ENCODE measurements around the gene MEGF9. TPM values are rescaled to one million over a fixed set of nuclear protein-coding genes. Genes with fewer than 3 reads are reported as not detected.

The MEGF9 gene
- total and polyA plus RNA-seq, 2 of the 13 experiments (the other 11 are each of a cell fraction or from before 2014, with no cell fraction given), result 3.1 to 3.3 TPM

- TF ChIP-seq BRF2 (CRISPR knock-in tag; IDR thresholded peaks at IDR 0.05), result no peak
- peak; percentile 23 to 72; a peak in 2 of 4 replicates for TF ChIP-seq POLR2A (IDR thresholded peaks at IDR 0.05; ENCODE audit: insufficient read depth in 1 of 2, low read depth in 2 of 2, low read length in 2 of 2)
- TF ChIP-seq, protein P1, sequence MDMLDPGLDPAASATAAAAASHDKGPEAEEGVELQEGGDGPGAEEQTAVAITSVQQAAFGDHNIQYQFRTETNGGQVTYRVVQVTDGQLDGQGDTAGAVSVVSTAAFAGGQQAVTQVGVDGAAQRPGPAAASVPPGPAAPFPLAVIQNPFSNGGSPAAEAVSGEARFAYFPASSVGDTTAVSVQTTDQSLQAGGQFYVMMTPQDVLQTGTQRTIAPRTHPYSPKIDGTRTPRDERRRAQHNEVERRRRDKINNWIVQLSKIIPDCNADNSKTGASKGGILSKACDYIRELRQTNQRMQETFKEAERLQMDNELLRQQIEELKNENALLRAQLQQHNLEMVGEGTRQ (IDR thresholded peaks at IDR 0.05; ENCODE audit: low read depth, low read length), result peak; percentile 40; the same call in 1 of the 2 replicates
- TF ChIP-seq, protein P1 (CRISPR knock-in tag; IDR thresholded peaks at IDR 0.05; ENCODE audit: borderline replicate concordance), result peak; percentile 42; the same call in 1 of the 2 replicates
- TF ChIP-seq AGO1 (IDR thresholded peaks at IDR 0.05; ENCODE audit: low read depth, low read length, poor library complexity, severe bottlenecking), result no peak
- TF ChIP-seq ZSCAN9 (CRISPR knock-in tag; IDR thresholded peaks at IDR 0.05; ENCODE audit: borderline replicate concordance), result 0 out of 2 replicates have a peak, but pooled peaks have one; percentile 21
- peak; percentile 62; the same call in 1 of the 2 replicates for TF ChIP-seq ZNF337 (CRISPR knock-in tag; IDR thresholded peaks at IDR 0.05; ENCODE audit: borderline replicate concordance, low read depth)
- TF ChIP-seq ZNF543 (CRISPR knock-in tag; IDR thresholded peaks at IDR 0.05), result no peak
- peak; percentile 55; the same call in 1 of the 2 replicates for TF ChIP-seq ZNF652 (CRISPR knock-in tag; IDR thresholded peaks at IDR 0.05; ENCODE audit: borderline replicate concordance, low read depth)
- peak; percentile 68; the same call in 1 of the 2 replicates for TF ChIP-seq YEATS4 (CRISPR knock-in tag; IDR thresholded peaks at IDR 0.05; ENCODE audit: borderline replicate concordance)
- TF ChIP-seq NFYC (CRISPR knock-in tag; IDR thresholded peaks at IDR 0.05), result no peak
- TF ChIP-seq PLRG1 (conservative IDR thresholded peaks at IDR 0.05), result no peak
- no peak for TF ChIP-seq BRCA1 (CRISPR knock-in tag; IDR thresholded peaks at IDR 0.05)
- TF ChIP-seq, protein P2, sequence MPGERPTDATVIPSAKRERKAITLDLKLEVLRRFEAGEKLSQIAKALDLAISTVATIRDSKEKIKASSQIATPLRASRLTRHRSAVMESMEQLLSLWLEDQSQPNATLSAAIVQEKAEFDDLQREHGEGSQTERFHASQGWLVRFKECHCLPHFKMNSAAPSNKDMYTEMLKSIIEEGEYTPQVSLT (CRISPR knock-in tag; IDR thresholded peaks at IDR 0.05; ENCODE audit: borderline replicate concordance, low read depth), result no peak
- no peak for TF ChIP-seq GPBP1L1 (CRISPR knock-in tag; IDR thresholded peaks at IDR 0.05)
- TF ChIP-seq CHD4 (IDR thresholded peaks at IDR 0.05; ENCODE audit: borderline replicate concordance, low read length), result peak; percentile 86; the same call in 1 of the 2 replicates
- peak; percentile 30; the same call in 1 of the 2 replicates for TF ChIP-seq JDP2 (CRISPR knock-in tag; IDR thresholded peaks at IDR 0.05; ENCODE audit: borderline replicate concordance)
- no peak for TF ChIP-seq ZNF549 (CRISPR knock-in tag; IDR thresholded peaks at IDR 0.05)
- TF ChIP-seq KDM2A (CRISPR knock-in tag; IDR thresholded peaks at IDR 0.05; ENCODE audit: borderline replicate concordance, low read depth), result peak; percentile 66; the same call in 1 of the 2 replicates
- no peak for TF ChIP-seq REXO4 (CRISPR knock-in tag; IDR thresholded peaks at IDR 0.05; ENCODE audit: borderline replicate concordance)
- no peak for TF ChIP-seq ZNF572 (CRISPR knock-in tag; IDR thresholded peaks at IDR 0.05)
- TF ChIP-seq HNF1B (CRISPR knock-in tag; IDR thresholded peaks at IDR 0.05), result peak; percentile 92
These were observed 142.6 kb downstream of the MEGF9 start (continued) for GRCh38 chr9:120571443-120572257.
